Subcutaneous abdominal adipose tissue (tissue), 5 donors: Measurements from ENCODE around the gene IGFBP4.

Experiments
- H3K27ac ChIP-seq: one replicate; pipeline ENCODE4 v1.7.0; 2013; ENCODE audit warnings: low read depth, mild to moderate bottlenecking, inconsistent platforms, low read length, moderate library complexity
- H3K27me3 ChIP-seq, 5 donors: one replicate each; pipeline ENCODE4 v1.7.0; 2013; ENCODE audit warnings: low read length in 5 of 5, inconsistent platforms in 1 of 5; ENCODE audit not compliant: control insufficient read depth in 5 of 5, insufficient read depth in 4 of 5
- H3K36me3 ChIP-seq, 5 donors: one replicate each; pipeline ENCODE4 v1.7.0; 2013; ENCODE audit warnings: low read length in 5 of 5; ENCODE audit not compliant: control insufficient read depth in 5 of 5, insufficient read depth in 5 of 5
- H3K4me1 ChIP-seq, 5 donors: one replicate each; pipeline ENCODE4 v1.7.0; 2013; ENCODE audit warnings: low read length in 5 of 5, mild to moderate bottlenecking in 3 of 5, moderate library complexity in 1 of 5; ENCODE audit not compliant: control insufficient read depth in 5 of 5, insufficient read depth in 5 of 5
- H3K4me3 ChIP-seq, 5 donors: one replicate each; pipeline ENCODE4 v1.7.0; 2013; ENCODE audit warnings: low read length in 5 of 5, low read depth in 1 of 5
- H3K9ac ChIP-seq, 5 donors: one replicate each; pipeline ENCODE4 v1.7.0; 2013; ENCODE audit warnings: low read length in 5 of 5, mild to moderate bottlenecking in 4 of 5, moderate library complexity in 3 of 5
- H3K9me3 ChIP-seq, 5 donors: one replicate each; pipeline ENCODE4 v1.7.0; 2013; ENCODE audit warnings: low read length in 5 of 5; ENCODE audit not compliant: control insufficient read depth in 5 of 5
- donor health status: healthy.
- donor health status: healthy.
- donor health status: healthy.
- donor health status: healthy.
- donor health status: healthy.

IGFBP4 gene

GRCh38 chr17:40452921-40453378, 9.7 kb downstream of the IGFBP4 start:
- Histone ChIP-seq H3K27me3 (no peaks in the 10 kb centered on the region), H3K36me3 (peaks cover 2 to 62% (median 50%) of the 10 kb centered on the region in 5 donors), H3K4me1 (peaks cover 36 to 89% (median 78%) of the 10 kb centered on the region in 5 donors), H3K4me3 (no peak overlapping the region), H3K9me3 (no peaks in the 10 kb centered on the region), H3K27ac (peak overlapping the region; percentile 94), H3K9ac (no peak overlapping the region)

GRCh38 chr17:40453881-40454612, 10.8 kb downstream of the IGFBP4 start:
- Histone ChIP-seq H3K4me1 (peaks cover 31 to 89% (median 78%) of the 10 kb centered on the region in 5 donors), H3K4me3 (no peak overlapping the region), H3K9me3 (no peaks in the 10 kb centered on the region), H3K36me3 (peaks cover 2 to 63% (median 61%) of the 10 kb centered on the region in 5 donors), H3K27me3 (no peaks in the 10 kb centered on the region), H3K27ac (peak overlapping the region; percentile 94), H3K9ac (peak overlapping the region in 2 of 5 donors; percentile 14 to 38)

GRCh38 chr17:40454613-40454995, 11.4 kb downstream of the IGFBP4 start:
- Histone ChIP-seq H3K9me3 (no peaks in the 10 kb centered on the region), H3K4me1 (peaks cover 34 to 90% (median 79%) of the 10 kb centered on the region in 5 donors), H3K9ac (no peak overlapping the region), H3K36me3 (peaks cover 2 to 67% (median 61%) of the 10 kb centered on the region in 5 donors), H3K27me3 (no peaks in the 10 kb centered on the region), H3K27ac (peak overlapping the region; percentile 94), H3K4me3 (no peak overlapping the region)

GRCh38 chr17:40456396-40456951, 13.2 kb downstream of the IGFBP4 start:
- H3K27me3 ChIP-seq: no peaks in the 10 kb centered on the region
- H3K9me3 ChIP-seq: no peaks in the 10 kb centered on the region
- H3K4me3 ChIP-seq: no peak overlapping the region
- peak overlapping the region; percentile 60 for H3K27ac ChIP-seq
- peaks cover 2 to 67% (median 61%) of the 10 kb centered on the region in 5 donors for H3K36me3 ChIP-seq
- H3K9ac ChIP-seq: peak overlapping the region in 1 of 5 donors; percentile 18
- peaks cover 24 to 86% (median 72%) of the 10 kb centered on the region in 5 donors for H3K4me1 ChIP-seq

- Histone ChIP-seq H3K36me3 (peaks cover 2 to 64% (median 57%) of the 10 kb centered on the region in 5 donors), H3K27ac (peak overlapping the region; percentile 60), H3K9ac (no peak overlapping the region), H3K4me3 (no peak overlapping the region), H3K27me3 (no peaks in the 10 kb centered on the region), H3K9me3 (no peaks in the 10 kb centered on the region), H3K4me1 (peaks cover 23 to 86% (median 72%) of the 10 kb centered on the region in 5 donors)
These were observed 14.1 kb downstream of the IGFBP4 start for GRCh38 chr17:40457369-40457768.

GRCh38 chr17:40457964-40458791, 14.9 kb downstream of the IGFBP4 start:
- Histone ChIP-seq H3K27ac (no peak overlapping the region), H3K4me3 (no peak overlapping the region), H3K9ac (no peak overlapping the region), H3K4me1 (peaks cover 28 to 86% (median 72%) of the 10 kb centered on the region in 5 donors), H3K27me3 (no peaks in the 10 kb centered on the region), H3K9me3 (no peaks in the 10 kb centered on the region), H3K36me3 (peaks cover 2 to 58% (median 50%) of the 10 kb centered on the region in 5 donors)

GRCh38 chr17:40458851-40459482, 15.7 kb downstream of the IGFBP4 start:
- H3K27me3 ChIP-seq: no peaks in the 10 kb centered on the region
- peak overlapping the region; percentile 46 for H3K27ac ChIP-seq
- H3K9ac ChIP-seq: no peak overlapping the region
- no peak overlapping the region for H3K4me3 ChIP-seq
- peaks cover 28 to 84% (median 68%) of the 10 kb centered on the region in 5 donors for H3K4me1 ChIP-seq
- no peaks in the 10 kb centered on the region for H3K9me3 ChIP-seq
- peaks cover 2 to 50% (median 42%) of the 10 kb centered on the region in 5 donors for H3K36me3 ChIP-seq

- H3K9ac ChIP-seq: no peak overlapping the region
- H3K9me3 ChIP-seq: no peaks in the 10 kb centered on the region
- H3K36me3 ChIP-seq: peaks cover 2 to 41% (median 32%) of the 10 kb centered on the region in 5 donors
- no peak overlapping the region for H3K4me3 ChIP-seq
- H3K27me3 ChIP-seq: no peaks in the 10 kb centered on the region
- H3K27ac ChIP-seq: peak overlapping the region; percentile 46
- H3K4me1 ChIP-seq: peaks cover 28 to 77% (median 69%) of the 10 kb centered on the region in 5 donors
These were observed 16.7 kb downstream of the IGFBP4 start for GRCh38 chr17:40459636-40460603.

- no peaks in the 10 kb centered on the region for H3K9me3 ChIP-seq
- H3K27ac ChIP-seq: peak overlapping the region; percentile 41
- H3K4me3 ChIP-seq: no peak overlapping the region
- H3K4me1 ChIP-seq: peaks cover 28 to 77% (median 69%) of the 10 kb centered on the region in 5 donors
- H3K9ac ChIP-seq: no peak overlapping the region
- peaks cover 2 to 38% (median 26%) of the 10 kb centered on the region in 5 donors for H3K36me3 ChIP-seq
- H3K27me3 ChIP-seq: no peaks in the 10 kb centered on the region
These were observed 17.3 kb downstream of the IGFBP4 start for GRCh38 chr17:40460604-40460967.
